Astrocyte (in vitro differentiated cells and primary cell): ENCODE measurements around the gene FLT1. TPM values are rescaled to one million over a fixed set of nuclear protein-coding genes. Genes with fewer than 3 reads are reported as not detected.

Source experiments
- DNase-seq: peaks from one replicate; pipeline ENCODE4 v3.0.0-alpha.2; 2010; ENCODE audit warnings: low read depth
- FAIRE-seq: peaks from 2 replicates; lab custom pipeline; 2011; peaks lifted over from hg19 to GRCh38; lab: Jason Lieb, UNC
- H2AFZ ChIP-seq: 2 replicates; pipeline ENCODE4 v1.6.0; 2012; ENCODE audit warnings: low read depth, low read length, inconsistent platforms
- H3K27ac ChIP-seq: 2 replicates; pipeline ENCODE4 v1.5.1; 2011; ENCODE audit warnings: low read depth, low read length, inconsistent platforms
- H3K27me3 ChIP-seq: 2 replicates; pipeline ENCODE4 v1.6.0; 2011; ENCODE audit warnings: low read length, inconsistent platforms; ENCODE audit not compliant: insufficient read depth
- H3K36me3 ChIP-seq: 2 replicates; pipeline ENCODE4 v1.5.1; 2011; ENCODE audit warnings: low read length, inconsistent platforms; ENCODE audit not compliant: insufficient read depth
- H3K4me1 ChIP-seq: 2 replicates; pipeline ENCODE4 v1.5.1; 2011; ENCODE audit warnings: low read length, inconsistent platforms; ENCODE audit not compliant: insufficient read depth
- H3K4me2 ChIP-seq: 2 replicates; pipeline ENCODE4 v1.6.0; 2012; ENCODE audit warnings: low read length, inconsistent platforms
- H3K4me3 ChIP-seq: 2 replicates; pipeline ENCODE4 v1.5.1; 2011; ENCODE audit warnings: low read depth, mild to moderate bottlenecking, low read length, inconsistent platforms; ENCODE audit not compliant: insufficient read depth
- H3K79me2 ChIP-seq: 2 replicates; pipeline ENCODE4 v1.6.0; 2012; ENCODE audit warnings: mild to moderate bottlenecking, low read length, inconsistent platforms; ENCODE audit not compliant: insufficient read depth
- H3K9ac ChIP-seq: 2 replicates; pipeline ENCODE4 v1.6.0; 2012; ENCODE audit warnings: mild to moderate bottlenecking, low read length, inconsistent platforms
- H3K9me3 ChIP-seq: 2 replicates; pipeline ENCODE4 v1.5.1; 2012; ENCODE audit warnings: low read depth, mild to moderate bottlenecking, low read length, inconsistent platforms; ENCODE audit not compliant: insufficient read depth
- H4K20me1 ChIP-seq: 2 replicates; pipeline ENCODE4 v1.6.0; 2012; ENCODE audit warnings: low read length, inconsistent platforms; ENCODE audit not compliant: insufficient read depth
- H3K27ac Mint-ChIP-seq: one replicate; pipeline ENCODE4 v1.8.0; 2021; ENCODE audit warnings: mild to moderate bottlenecking, mixed read lengths; ENCODE audit not compliant: unreplicated experiment
- H3K27me3 Mint-ChIP-seq: one replicate; pipeline ENCODE4 v1.8.0; 2021; ENCODE audit warnings: low read depth, mixed read lengths; ENCODE audit not compliant: unreplicated experiment
- H3K36me3 Mint-ChIP-seq: one replicate; pipeline ENCODE4 v1.8.0; 2021; ENCODE audit warnings: low read depth, mixed read lengths; ENCODE audit not compliant: unreplicated experiment
- H3K4me1 Mint-ChIP-seq: one replicate; pipeline ENCODE4 v1.8.0; 2021; ENCODE audit warnings: low read depth, mixed read lengths; ENCODE audit not compliant: unreplicated experiment
- H3K4me3 Mint-ChIP-seq: one replicate; pipeline ENCODE4 v1.8.0; 2021; ENCODE audit warnings: mild to moderate bottlenecking, moderate library complexity, mixed read lengths; ENCODE audit not compliant: unreplicated experiment
- H3K9me3 Mint-ChIP-seq: one replicate; pipeline ENCODE4 v1.8.0; 2021; ENCODE audit warnings: mild to moderate bottlenecking, mixed read lengths; ENCODE audit not compliant: unreplicated experiment
- CTCF ChIP-seq: IDR thresholded peaks from 2 replicates; pipeline ENCODE4 v1.5.1; 2011; ENCODE audit warnings: low read depth, mild to moderate bottlenecking, inconsistent platforms, low read length, moderate library complexity; ENCODE audit not compliant: insufficient read depth
- EZH2 ChIP-seq: IDR thresholded peaks from 2 replicates; pipeline ENCODE4 v1.6.1; 2012; ENCODE audit warnings: mild to moderate bottlenecking, low read length, inconsistent platforms; ENCODE audit not compliant: insufficient read depth
- total RNA-seq: library from RNA; stranded (reverse); gene quantifications from 2 replicates; pipeline ENCODE4 v1.2.1, GENCODE V29; 2021

The FLT1 gene
- total RNA-seq, 1 donor from 2014 or later: 7.3 TPM

- FAIRE-seq (no peak), DNase-seq (no peak)
- H3K4me3 ChIP-seq: no peak overlapping the region
- no peak overlapping the region for H3K27ac Mint-ChIP-seq
- no peaks in the 10 kb centered on the region for H3K27me3 Mint-ChIP-seq
- H4K20me1 ChIP-seq: no peaks in the 10 kb centered on the region
- no peak overlapping the region for H3K4me2 ChIP-seq
- no peak overlapping the region for H3K27ac ChIP-seq
- no peaks in the 10 kb centered on the region for H3K36me3 ChIP-seq
- H3K9me3 ChIP-seq: no peaks in the 10 kb centered on the region
- TF ChIP-seq CTCF: no peak
- no peak for TF ChIP-seq EZH2
- H3K79me2 ChIP-seq: no peaks in the 10 kb centered on the region
- H2AFZ ChIP-seq: no peak overlapping the region
- H3K4me1 ChIP-seq: no peaks in the 10 kb centered on the region
- no peak overlapping the region for H3K9ac ChIP-seq
- no peaks in the 10 kb centered on the region for H3K36me3 Mint-ChIP-seq
- no peaks in the 10 kb centered on the region for H3K27me3 ChIP-seq
- peaks cover 21% of the 10 kb centered on the region for H3K4me1 Mint-ChIP-seq
- no peak overlapping the region for H3K4me3 Mint-ChIP-seq
- no peaks in the 10 kb centered on the region for H3K9me3 Mint-ChIP-seq
Measured at GRCh38 chr13:28469316-28469715, 25.6 kb downstream of the FLT1 start.

- Histone ChIP-seq H3K79me2 (no peaks in the 10 kb centered on the region), H3K4me2 (no peak overlapping the region)
Measured at GRCh38 chr13:28468023-28468915, 26.7 kb downstream of the FLT1 start.

More at GRCh38 chr13:28468023-28468915, 26.7 kb downstream of the FLT1 start:
- no peaks in the 10 kb centered on the region for H3K4me1 ChIP-seq
- TF ChIP-seq CTCF (no peak), EZH2 (no peak)
- no peaks in the 10 kb centered on the region for H3K9me3 ChIP-seq
- no peak overlapping the region for H3K4me3 ChIP-seq
- no peaks in the 10 kb centered on the region for H3K9me3 Mint-ChIP-seq
- no peaks in the 10 kb centered on the region for H3K27me3 ChIP-seq
- no peaks in the 10 kb centered on the region for H4K20me1 ChIP-seq
- H3K4me3 Mint-ChIP-seq: no peak overlapping the region
- no peaks in the 10 kb centered on the region for H3K27me3 Mint-ChIP-seq
- no peak overlapping the region for H3K27ac Mint-ChIP-seq
- FAIRE-seq: no peak
- H3K27ac ChIP-seq: no peak overlapping the region
- H3K9ac ChIP-seq: no peak overlapping the region
- no peaks in the 10 kb centered on the region for H3K36me3 ChIP-seq
- no peak overlapping the region for H2AFZ ChIP-seq
- no peaks in the 10 kb centered on the region for H3K36me3 Mint-ChIP-seq
- peaks cover 22% of the 10 kb centered on the region for H3K4me1 Mint-ChIP-seq
- DNase-seq: no peak
